WTC11 (cell line): Measurements from ENCODE around the gene CDC16. TPM values are rescaled to one million over a fixed set of nuclear protein-coding genes. Genes with fewer than 3 reads are reported as not detected.

Experiments used
- ATAC-seq: fragments of 200-7000 bp; cut with Tn5 transposase; 2 replicates; pipeline ENCODE4 v1.10.0; 2021; ENCODE audit warnings: mild to moderate bottlenecking, moderate library complexity
- CTCF ChIA-PET: fragments of 300-600 bp; sonication (Branson Sonifier 250); formaldehyde crosslinking; loops from one replicate; lab custom pipeline; 2021; ENCODE audit warnings: antibody characterized with exemption; lab: Charles Lee
- POLR2A ChIA-PET: fragments of 350-600 bp; sonication (Branson Sonifier 250); formaldehyde crosslinking; loops from one replicate; lab custom pipeline; 2021; ENCODE audit warnings: antibody characterized with exemption; lab: Charles Lee
- DNase-seq: peaks from one replicate; pipeline ENCODE4 v3.0.0; 2021; ENCODE audit warnings: low spot score
- H3K27ac Mint-ChIP-seq: 2 replicates; pipeline ENCODE4 v1.8.0; 2021; ENCODE audit warnings: mixed read lengths
- H3K27me3 Mint-ChIP-seq: 2 replicates; pipeline ENCODE4 v1.8.0; 2021; ENCODE audit warnings: low read depth, mild to moderate bottlenecking, moderate library complexity, mixed read lengths
- H3K36me3 Mint-ChIP-seq: 2 replicates; pipeline ENCODE4 v1.8.0; 2021; ENCODE audit warnings: mixed read lengths
- H3K4me1 Mint-ChIP-seq: 2 replicates; pipeline ENCODE4 v1.8.0; 2022; ENCODE audit warnings: mixed read lengths
- H3K4me3 Mint-ChIP-seq: 2 replicates; pipeline ENCODE4 v1.8.0; 2021; ENCODE audit warnings: mild to moderate bottlenecking, moderate library complexity, mixed read lengths
- H3K9me3 Mint-ChIP-seq: 2 replicates; pipeline ENCODE4 v1.8.0; 2021; ENCODE audit warnings: mixed read lengths
- FOXK1 ChIP-seq: sonication (generic); formaldehyde crosslinking; IDR thresholded peaks from 2 replicates; pipeline ENCODE4 v1.8.0; 2022; ENCODE audit warnings: mild to moderate bottlenecking, moderate library complexity, missing genetic modification reagents
- GRHL2 ChIP-seq: fragments of 250-450 bp; sonication (Bioruptor Pico); IDR thresholded peaks from 2 replicates; pipeline ENCODE4 v1.8.0; 2022; ENCODE audit warnings: mild to moderate bottlenecking, moderate library complexity; ENCODE audit not compliant: insufficient replicate concordance, severe bottlenecking
- IRF2 ChIP-seq: sonication (generic); formaldehyde crosslinking; IDR thresholded peaks from 2 replicates; pipeline ENCODE4 v1.8.0; 2022; ENCODE audit warnings: low read depth, missing genetic modification reagents, borderline replicate concordance
- JUN ChIP-seq: sonication (generic); formaldehyde crosslinking; IDR thresholded peaks from 2 replicates; pipeline ENCODE4 v1.8.0; 2023; ENCODE audit warnings: mild to moderate bottlenecking, missing genetic modification reagents
- NFATC4 ChIP-seq: fragments of 250-450 bp; sonication (Bioruptor Pico); IDR thresholded peaks from 2 replicates; pipeline ENCODE4 v1.9.0; 2021; ENCODE audit warnings: mild to moderate bottlenecking
- NR3C1 ChIP-seq: sonication (generic); formaldehyde crosslinking; conservative IDR thresholded peaks from 2 replicates; pipeline ENCODE4 v1.8.1; 2023; ENCODE audit warnings: low read depth, mild to moderate bottlenecking, missing genetic modification reagents
- TCF7 ChIP-seq: sonication (generic); formaldehyde crosslinking; IDR thresholded peaks from 2 replicates; pipeline ENCODE4 v1.8.0; 2022; ENCODE audit warnings: mild to moderate bottlenecking, low read depth, missing genetic modification reagents, moderate library complexity
- TEAD1 ChIP-seq: sonication (generic); formaldehyde crosslinking; IDR thresholded peaks from 2 replicates; pipeline ENCODE4 v1.8.0; 2022; ENCODE audit warnings: mild to moderate bottlenecking, missing genetic modification reagents
- ZNF138 ChIP-seq: sonication (generic); formaldehyde crosslinking; conservative IDR thresholded peaks from 2 replicates; pipeline ENCODE4 v1.8.1; 2022; ENCODE audit warnings: mild to moderate bottlenecking, moderate library complexity, missing genetic modification reagents
- ZNF232 ChIP-seq: sonication (generic); formaldehyde crosslinking; IDR thresholded peaks from 2 replicates; pipeline ENCODE4 v1.8.0; 2022; ENCODE audit warnings: mild to moderate bottlenecking, missing genetic modification reagents
- ZNF317 ChIP-seq: sonication (generic); formaldehyde crosslinking; IDR thresholded peaks from 2 replicates; pipeline ENCODE4 v1.8.1; 2023; ENCODE audit warnings: low read depth, mild to moderate bottlenecking, moderate library complexity, missing genetic modification reagents, borderline replicate concordance
- total RNA-seq: library from RNA; stranded (reverse); gene quantifications from 3 replicates; pipeline ENCODE4 v1.2.3, GENCODE V29; 2021
- TF ChIP-seq, protein P1 (sequence below): sonication (generic); formaldehyde crosslinking; IDR thresholded peaks from 2 replicates; pipeline ENCODE4 v1.8.1; 2023; ENCODE audit warnings: mild to moderate bottlenecking, missing genetic modification reagents, borderline replicate concordance
- TF ChIP-seq, protein P2 (sequence below): fragments of 200-600 bp; IDR thresholded peaks from 2 replicates; pipeline ENCODE4 v1.8.0; 2022; ENCODE audit warnings: antibody characterized with exemption
- TF ChIP-seq, protein P3 (sequence below): sonication (generic); formaldehyde crosslinking; IDR thresholded peaks from 2 replicates; pipeline ENCODE4 v1.8.1; 2022; ENCODE audit warnings: mild to moderate bottlenecking, missing genetic modification reagents, moderate library complexity, borderline replicate concordance
- TF ChIP-seq, protein P4 (sequence below): sonication (generic); formaldehyde crosslinking; IDR thresholded peaks from 2 replicates; pipeline ENCODE4 v1.8.0; 2022; ENCODE audit warnings: mild to moderate bottlenecking, missing genetic modification reagents
- TF ChIP-seq, protein P5 (sequence below): sonication (generic); formaldehyde crosslinking; IDR thresholded peaks from 2 replicates; pipeline ENCODE4 v1.8.0; 2022; ENCODE audit warnings: missing genetic modification reagents
- TF ChIP-seq, protein P6 (sequence below): sonication (generic); formaldehyde crosslinking; IDR thresholded peaks from 2 replicates; pipeline ENCODE4 v1.8.1; 2022; ENCODE audit warnings: low read depth, missing genetic modification reagents, borderline replicate concordance
- TF ChIP-seq, protein P7 (sequence below): fragments of 250-450 bp; sonication (Bioruptor Pico); IDR thresholded peaks from 2 replicates; pipeline ENCODE4 v1.9.0; 2021; ENCODE audit warnings: mild to moderate bottlenecking

Gene CDC16
- total RNA-seq, 1 experiment from 2014 or later: 73.5 TPM

DNA sequence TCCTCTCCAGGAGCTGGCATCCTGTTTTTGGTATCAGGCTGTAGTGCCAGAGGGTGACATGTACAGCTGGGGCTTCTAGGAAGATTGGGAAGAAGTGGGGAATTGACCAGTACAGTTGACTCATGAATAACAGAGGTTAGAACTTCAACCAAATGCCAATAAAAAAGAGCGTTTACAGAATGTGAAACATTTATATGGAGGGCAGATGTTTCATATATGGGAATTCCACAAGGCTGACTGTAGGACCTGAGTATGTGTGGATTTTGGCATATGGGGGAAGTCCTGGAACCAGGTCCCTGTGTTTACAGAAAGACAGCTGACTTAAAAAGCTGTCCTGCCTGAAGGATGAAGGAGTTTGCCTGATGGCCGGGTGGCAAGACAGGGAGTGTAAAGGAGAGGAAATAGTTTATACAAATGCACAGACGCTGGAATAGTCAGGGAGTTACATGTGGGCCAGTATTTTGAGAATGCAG lies 84.8 kb downstream of the CDC16 start:
- Mint-ChIP-seq H3K27ac (no peak overlapping the region), H3K4me3 (no peak overlapping the region), H3K4me1 (peaks cover 9% of the 10 kb centered on the region), H3K9me3 (no peaks in the 10 kb centered on the region), H3K27me3 (no peaks in the 10 kb centered on the region), H3K36me3 (peaks cover 49% of the 10 kb centered on the region)
- CTCF ChIA-PET: no interaction called here
- no peak for ATAC-seq
- no peak for DNase-seq
- POLR2A ChIA-PET: no interaction called here
- TF ChIP-seq ZNF317 (CRISPR knock-in tag) (no peak), FOXK1 (CRISPR knock-in tag) (no peak), ZNF232 (CRISPR knock-in tag) (no peak), GRHL2 (no peak), NR3C1 (no peak)
- TF ChIP-seq, protein P1, sequence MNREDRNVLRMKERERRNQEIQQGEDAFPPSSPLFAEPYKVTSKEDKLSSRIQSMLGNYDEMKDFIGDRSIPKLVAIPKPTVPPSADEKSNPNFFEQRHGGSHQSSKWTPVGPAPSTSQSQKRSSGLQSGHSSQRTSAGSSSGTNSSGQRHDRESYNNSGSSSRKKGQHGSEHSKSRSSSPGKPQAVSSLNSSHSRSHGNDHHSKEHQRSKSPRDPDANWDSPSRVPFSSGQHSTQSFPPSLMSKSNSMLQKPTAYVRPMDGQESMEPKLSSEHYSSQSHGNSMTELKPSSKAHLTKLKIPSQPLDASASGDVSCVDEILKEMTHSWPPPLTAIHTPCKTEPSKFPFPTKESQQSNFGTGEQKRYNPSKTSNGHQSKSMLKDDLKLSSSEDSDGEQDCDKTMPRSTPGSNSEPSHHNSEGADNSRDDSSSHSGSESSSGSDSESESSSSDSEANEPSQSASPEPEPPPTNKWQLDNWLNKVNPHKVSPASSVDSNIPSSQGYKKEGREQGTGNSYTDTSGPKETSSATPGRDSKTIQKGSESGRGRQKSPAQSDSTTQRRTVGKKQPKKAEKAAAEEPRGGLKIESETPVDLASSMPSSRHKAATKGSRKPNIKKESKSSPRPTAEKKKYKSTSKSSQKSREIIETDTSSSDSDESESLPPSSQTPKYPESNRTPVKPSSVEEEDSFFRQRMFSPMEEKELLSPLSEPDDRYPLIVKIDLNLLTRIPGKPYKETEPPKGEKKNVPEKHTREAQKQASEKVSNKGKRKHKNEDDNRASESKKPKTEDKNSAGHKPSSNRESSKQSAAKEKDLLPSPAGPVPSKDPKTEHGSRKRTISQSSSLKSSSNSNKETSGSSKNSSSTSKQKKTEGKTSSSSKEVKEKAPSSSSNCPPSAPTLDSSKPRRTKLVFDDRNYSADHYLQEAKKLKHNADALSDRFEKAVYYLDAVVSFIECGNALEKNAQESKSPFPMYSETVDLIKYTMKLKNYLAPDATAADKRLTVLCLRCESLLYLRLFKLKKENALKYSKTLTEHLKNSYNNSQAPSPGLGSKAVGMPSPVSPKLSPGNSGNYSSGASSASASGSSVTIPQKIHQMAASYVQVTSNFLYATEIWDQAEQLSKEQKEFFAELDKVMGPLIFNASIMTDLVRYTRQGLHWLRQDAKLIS (CRISPR knock-in tag): no peak

DNA sequence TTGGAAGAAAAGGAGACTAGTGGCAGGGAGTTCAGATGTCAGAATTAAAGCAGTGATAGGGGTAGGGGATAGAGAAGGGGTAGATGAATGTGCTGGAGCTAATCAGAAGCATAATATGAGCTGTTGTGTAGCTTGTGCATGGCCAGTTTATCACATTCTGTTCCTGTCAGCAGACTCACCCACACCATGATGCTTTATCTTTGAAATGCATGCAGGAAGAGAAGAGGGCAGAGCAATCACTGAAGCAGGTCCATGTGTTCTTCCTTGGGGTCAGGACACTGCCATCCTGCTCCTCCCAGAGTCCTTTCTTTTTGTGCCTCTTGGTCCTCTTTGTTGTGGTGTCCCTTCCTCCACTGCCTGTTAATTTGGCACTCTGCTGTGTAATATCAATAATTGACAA lies 85.4 kb downstream of the CDC16 start:
- Mint-ChIP-seq H3K27ac (no peak overlapping the region), H3K4me1 (peaks cover 6% of the 10 kb centered on the region), H3K27me3 (no peaks in the 10 kb centered on the region), H3K9me3 (no peaks in the 10 kb centered on the region), H3K36me3 (peaks cover 55% of the 10 kb centered on the region), H3K4me3 (no peak overlapping the region)
- CTCF ChIA-PET: no interaction called here
- ATAC-seq (no peak), DNase-seq (no peak)
- POLR2A ChIA-PET: no interaction called here
- TF ChIP-seq, protein P2, sequence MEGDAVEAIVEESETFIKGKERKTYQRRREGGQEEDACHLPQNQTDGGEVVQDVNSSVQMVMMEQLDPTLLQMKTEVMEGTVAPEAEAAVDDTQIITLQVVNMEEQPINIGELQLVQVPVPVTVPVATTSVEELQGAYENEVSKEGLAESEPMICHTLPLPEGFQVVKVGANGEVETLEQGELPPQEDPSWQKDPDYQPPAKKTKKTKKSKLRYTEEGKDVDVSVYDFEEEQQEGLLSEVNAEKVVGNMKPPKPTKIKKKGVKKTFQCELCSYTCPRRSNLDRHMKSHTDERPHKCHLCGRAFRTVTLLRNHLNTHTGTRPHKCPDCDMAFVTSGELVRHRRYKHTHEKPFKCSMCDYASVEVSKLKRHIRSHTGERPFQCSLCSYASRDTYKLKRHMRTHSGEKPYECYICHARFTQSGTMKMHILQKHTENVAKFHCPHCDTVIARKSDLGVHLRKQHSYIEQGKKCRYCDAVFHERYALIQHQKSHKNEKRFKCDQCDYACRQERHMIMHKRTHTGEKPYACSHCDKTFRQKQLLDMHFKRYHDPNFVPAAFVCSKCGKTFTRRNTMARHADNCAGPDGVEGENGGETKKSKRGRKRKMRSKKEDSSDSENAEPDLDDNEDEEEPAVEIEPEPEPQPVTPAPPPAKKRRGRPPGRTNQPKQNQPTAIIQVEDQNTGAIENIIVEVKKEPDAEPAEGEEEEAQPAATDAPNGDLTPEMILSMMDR: no peak
- TF ChIP-seq, protein P3, sequence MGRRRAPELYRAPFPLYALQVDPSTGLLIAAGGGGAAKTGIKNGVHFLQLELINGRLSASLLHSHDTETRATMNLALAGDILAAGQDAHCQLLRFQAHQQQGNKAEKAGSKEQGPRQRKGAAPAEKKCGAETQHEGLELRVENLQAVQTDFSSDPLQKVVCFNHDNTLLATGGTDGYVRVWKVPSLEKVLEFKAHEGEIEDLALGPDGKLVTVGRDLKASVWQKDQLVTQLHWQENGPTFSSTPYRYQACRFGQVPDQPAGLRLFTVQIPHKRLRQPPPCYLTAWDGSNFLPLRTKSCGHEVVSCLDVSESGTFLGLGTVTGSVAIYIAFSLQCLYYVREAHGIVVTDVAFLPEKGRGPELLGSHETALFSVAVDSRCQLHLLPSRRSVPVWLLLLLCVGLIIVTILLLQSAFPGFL (CRISPR knock-in tag): no peak
- TF ChIP-seq TCF7 (no peak), JUN (CRISPR knock-in tag) (no peak), IRF2 (no peak), NFATC4 (CRISPR knock-in tag) (no peak), TEAD1 (CRISPR knock-in tag) (no peak), ZNF138 (no peak)
- TF ChIP-seq, protein P4, sequence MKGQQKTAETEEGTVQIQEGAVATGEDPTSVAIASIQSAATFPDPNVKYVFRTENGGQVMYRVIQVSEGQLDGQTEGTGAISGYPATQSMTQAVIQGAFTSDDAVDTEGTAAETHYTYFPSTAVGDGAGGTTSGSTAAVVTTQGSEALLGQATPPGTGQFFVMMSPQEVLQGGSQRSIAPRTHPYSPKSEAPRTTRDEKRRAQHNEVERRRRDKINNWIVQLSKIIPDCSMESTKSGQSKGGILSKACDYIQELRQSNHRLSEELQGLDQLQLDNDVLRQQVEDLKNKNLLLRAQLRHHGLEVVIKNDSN (CRISPR knock-in tag): no peak
- TF ChIP-seq, protein P5, sequence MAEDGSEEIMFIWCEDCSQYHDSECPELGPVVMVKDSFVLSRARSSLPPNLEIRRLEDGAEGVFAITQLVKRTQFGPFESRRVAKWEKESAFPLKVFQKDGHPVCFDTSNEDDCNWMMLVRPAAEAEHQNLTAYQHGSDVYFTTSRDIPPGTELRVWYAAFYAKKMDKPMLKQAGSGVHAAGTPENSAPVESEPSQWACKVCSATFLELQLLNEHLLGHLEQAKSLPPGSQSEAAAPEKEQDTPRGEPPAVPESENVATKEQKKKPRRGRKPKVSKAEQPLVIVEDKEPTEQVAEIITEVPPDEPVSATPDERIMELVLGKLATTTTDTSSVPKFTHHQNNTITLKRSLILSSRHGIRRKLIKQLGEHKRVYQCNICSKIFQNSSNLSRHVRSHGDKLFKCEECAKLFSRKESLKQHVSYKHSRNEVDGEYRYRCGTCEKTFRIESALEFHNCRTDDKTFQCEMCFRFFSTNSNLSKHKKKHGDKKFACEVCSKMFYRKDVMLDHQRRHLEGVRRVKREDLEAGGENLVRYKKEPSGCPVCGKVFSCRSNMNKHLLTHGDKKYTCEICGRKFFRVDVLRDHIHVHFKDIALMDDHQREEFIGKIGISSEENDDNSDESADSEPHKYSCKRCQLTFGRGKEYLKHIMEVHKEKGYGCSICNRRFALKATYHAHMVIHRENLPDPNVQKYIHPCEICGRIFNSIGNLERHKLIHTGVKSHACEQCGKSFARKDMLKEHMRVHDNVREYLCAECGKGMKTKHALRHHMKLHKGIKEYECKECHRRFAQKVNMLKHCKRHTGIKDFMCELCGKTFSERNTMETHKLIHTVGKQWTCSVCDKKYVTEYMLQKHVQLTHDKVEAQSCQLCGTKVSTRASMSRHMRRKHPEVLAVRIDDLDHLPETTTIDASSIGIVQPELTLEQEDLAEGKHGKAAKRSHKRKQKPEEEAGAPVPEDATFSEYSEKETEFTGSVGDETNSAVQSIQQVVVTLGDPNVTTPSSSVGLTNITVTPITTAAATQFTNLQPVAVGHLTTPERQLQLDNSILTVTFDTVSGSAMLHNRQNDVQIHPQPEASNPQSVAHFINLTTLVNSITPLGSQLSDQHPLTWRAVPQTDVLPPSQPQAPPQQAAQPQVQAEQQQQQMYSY (CRISPR knock-in tag): no peak
- TF ChIP-seq, protein P6, sequence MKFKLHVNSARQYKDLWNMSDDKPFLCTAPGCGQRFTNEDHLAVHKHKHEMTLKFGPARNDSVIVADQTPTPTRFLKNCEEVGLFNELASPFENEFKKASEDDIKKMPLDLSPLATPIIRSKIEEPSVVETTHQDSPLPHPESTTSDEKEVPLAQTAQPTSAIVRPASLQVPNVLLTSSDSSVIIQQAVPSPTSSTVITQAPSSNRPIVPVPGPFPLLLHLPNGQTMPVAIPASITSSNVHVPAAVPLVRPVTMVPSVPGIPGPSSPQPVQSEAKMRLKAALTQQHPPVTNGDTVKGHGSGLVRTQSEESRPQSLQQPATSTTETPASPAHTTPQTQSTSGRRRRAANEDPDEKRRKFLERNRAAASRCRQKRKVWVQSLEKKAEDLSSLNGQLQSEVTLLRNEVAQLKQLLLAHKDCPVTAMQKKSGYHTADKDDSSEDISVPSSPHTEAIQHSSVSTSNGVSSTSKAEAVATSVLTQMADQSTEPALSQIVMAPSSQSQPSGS (CRISPR knock-in tag): no peak
- TF ChIP-seq, protein P7, sequence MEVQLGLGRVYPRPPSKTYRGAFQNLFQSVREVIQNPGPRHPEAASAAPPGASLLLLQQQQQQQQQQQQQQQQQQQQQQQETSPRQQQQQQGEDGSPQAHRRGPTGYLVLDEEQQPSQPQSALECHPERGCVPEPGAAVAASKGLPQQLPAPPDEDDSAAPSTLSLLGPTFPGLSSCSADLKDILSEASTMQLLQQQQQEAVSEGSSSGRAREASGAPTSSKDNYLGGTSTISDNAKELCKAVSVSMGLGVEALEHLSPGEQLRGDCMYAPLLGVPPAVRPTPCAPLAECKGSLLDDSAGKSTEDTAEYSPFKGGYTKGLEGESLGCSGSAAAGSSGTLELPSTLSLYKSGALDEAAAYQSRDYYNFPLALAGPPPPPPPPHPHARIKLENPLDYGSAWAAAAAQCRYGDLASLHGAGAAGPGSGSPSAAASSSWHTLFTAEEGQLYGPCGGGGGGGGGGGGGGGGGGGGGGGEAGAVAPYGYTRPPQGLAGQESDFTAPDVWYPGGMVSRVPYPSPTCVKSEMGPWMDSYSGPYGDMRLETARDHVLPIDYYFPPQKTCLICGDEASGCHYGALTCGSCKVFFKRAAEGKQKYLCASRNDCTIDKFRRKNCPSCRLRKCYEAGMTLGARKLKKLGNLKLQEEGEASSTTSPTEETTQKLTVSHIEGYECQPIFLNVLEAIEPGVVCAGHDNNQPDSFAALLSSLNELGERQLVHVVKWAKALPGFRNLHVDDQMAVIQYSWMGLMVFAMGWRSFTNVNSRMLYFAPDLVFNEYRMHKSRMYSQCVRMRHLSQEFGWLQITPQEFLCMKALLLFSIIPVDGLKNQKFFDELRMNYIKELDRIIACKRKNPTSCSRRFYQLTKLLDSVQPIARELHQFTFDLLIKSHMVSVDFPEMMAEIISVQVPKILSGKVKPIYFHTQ (CRISPR knock-in tag): no peak
